ENCODE measurements around the gene SMIM23. TPM values are rescaled to one million over a fixed set of nuclear protein-coding genes. Genes with fewer than 3 reads are reported as not detected.

The SMIM23 gene
- total RNA-seq, 1 donor from 2014 or later: not detected

DNA sequence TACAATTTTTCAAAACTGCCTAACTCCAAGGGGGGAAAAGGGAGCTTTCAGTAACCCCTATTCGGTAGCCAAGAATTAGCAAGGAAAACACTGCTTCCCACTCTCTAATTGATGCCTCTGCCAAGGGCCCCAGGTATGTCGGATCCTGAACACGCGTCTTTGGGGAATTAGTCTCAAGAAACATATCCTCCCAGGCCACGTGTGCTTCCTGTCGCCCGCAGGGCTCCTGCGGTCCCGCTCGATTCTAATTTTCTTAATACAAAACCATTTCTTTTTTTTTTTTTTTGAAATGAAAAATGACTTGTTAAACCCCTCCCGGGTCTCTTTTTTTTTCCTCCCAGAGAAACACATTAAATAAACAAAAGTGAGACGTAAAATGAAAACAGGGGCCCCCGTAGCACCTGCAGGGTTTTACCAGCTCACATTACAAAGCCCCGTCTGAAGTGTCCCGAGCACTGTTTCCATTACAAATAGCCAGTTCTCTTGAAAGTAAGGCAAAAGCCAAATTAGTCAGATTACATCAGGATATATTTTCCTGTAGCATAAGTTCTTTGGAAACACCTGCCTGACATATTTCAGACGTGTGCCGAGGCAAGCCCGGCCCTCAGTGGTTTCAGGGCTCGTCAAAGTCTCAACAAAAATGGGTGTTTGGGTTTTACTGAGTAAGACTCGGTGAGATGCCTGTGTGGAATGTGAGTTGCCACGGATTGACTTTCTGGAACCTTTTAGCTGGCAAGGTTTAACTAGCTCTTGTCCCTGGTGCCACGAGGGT is 21.5 kb downstream of the SMIM23 start:
- DNase-seq (ENCODE audit: low spot score) (no peak), ATAC-seq (no peak)
- intact Hi-C loops (cut with DNase I): no loop called here

DNA sequence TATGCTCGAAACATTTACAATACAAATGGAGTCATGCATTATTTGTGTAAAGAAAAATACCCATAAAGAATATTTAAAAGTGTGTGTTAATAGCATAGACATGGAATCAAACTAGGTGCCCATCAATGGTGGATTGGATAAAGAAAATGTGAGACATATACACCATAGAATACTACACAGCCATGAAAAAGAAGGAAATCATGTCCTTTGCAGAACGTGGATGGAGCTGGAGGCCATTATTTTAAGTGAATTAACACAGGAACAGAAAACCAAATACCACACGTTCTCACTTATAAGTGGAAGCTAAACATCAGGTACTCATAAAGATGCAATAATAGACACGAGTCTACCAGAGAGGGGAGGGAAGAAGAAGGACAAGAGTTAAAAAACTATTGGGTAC is 22.8 kb downstream of the SMIM23 start:
- ATAC-seq (no peak), DNase-seq (ENCODE audit: low spot score) (no peak)
- intact Hi-C loops (cut with DNase I): no loop called here

DNA sequence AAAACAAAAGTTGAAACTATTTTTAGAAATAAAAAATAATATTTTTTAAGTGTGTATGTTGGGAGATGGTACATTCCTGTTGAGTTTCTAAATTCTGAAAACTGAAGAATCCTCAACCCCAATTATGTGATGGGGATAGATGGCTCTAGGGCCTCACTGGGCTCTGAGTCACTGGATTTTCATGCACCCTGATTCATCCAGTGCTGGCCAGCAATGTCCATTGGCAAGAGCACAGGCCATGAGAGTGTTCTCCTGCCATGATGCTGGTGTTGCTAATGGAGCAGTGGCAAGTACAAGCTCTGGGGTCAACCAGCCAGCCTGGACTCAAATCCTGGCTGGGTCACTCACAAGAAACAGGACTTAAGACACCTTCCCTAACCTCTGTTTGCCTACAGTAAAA is 23.3 kb downstream of the SMIM23 start:
- ATAC-seq: no peak

DNA sequence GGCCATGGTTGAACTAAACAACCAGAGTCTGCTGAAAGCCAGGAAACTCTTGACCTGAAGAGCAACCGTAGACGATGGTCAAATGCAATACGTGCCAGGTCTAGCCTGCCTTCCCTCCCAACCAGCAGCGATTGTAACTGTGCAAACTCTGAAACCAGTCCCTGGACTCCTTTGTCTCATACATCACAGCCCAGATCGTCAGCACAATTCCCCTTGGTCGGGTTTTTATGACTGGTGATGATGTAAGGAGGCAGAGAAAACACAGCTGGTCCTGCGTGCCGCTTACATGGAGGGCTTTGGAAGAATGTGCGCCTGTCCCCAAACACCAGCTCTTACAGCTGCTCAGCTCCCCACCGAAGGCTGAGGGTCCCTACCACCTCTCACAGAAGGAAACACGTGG is 24.6 kb downstream of the SMIM23 start:
- intact Hi-C loops (cut with DNase I): no loop called here
- DNase-seq (ENCODE audit: low spot score): no peak
- ATAC-seq: no peak

More for the DNA sequence above, 23.3 kb downstream of the SMIM23 start:
- intact Hi-C loops (cut with DNase I): no loop called here
- no peak for DNase-seq (ENCODE audit: low spot score)

DNA sequence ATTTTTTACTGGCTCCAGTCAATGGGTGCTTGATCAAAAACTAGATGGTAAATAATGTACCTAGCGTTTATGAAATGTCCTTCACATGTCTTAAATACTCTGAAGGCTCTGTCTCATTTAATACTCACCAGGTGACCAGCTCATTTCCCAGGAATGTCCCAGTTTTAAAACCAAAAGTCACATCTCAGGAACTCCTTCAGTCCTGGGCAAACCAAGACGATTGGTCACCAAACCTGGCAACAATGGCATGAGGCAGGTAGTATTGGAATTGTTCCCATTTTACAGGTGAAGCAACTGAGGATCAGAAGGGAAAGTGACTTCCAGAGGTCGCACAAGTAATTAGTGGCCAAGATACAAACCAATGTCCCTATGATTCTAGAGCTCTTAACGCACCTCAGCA is 27.7 kb downstream of the SMIM23 start:
- DNase-seq (ENCODE audit: low spot score) (no peak), ATAC-seq (no peak)
- intact Hi-C loops (cut with DNase I): no loop called here

DNA sequence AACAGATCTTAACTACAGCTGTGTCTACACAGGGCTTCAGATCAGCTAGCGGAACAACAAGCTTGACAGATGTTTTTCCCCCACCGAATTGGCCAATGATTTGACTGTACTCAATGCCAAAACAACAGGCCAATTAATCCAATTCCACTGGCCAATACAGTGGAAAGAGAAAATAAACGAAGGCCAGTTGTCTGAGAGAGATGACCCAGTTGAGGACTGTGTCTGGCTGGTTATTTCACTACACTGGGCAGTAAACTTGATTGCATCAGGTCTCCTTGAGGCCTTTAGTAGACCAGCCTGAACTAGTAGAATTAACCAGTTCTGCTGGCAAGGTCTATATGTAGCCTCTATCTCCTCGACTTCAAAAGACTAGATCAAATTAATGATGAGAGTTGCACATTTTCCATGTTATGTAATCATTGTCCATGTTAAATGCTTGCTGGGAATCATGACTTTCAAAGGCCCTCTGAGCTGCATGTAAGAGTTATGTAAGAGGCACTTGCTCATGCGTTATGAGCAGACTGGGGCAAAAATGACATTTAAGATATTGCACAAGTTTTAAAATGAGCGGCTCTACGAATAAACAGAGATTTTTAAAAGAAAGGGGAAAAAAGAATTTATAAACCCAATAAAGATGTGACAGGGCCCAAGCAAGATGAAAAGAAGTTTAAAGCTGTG is 28.3 kb downstream of the SMIM23 start:
- ATAC-seq: no peak
- intact Hi-C loops (cut with DNase I): no loop called here
- DNase-seq (ENCODE audit: low spot score): no peak

DNA sequence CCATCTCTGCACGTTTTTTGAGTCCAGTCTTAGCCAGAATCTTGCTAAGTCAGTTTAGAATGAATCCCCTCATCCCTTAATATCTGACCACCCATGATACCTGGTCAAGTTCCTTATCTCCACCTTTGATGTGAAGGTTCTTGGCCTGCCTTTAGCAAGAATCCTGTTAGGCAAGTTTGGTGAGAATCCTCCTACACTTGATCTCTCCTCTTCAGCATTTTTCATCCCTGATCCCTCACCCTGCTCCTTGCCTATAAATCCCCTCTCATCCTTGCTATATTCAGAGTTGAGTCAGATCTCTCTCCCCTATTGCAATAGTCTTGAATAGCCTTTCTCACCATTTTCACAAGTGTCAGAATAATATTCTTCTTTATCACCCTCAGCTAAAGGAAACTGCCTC is 31.0 kb downstream of the SMIM23 start:
- no peak for ATAC-seq
- DNase-seq (ENCODE audit: low spot score): no peak
- intact Hi-C loops (cut with DNase I): no loop called here

DNA sequence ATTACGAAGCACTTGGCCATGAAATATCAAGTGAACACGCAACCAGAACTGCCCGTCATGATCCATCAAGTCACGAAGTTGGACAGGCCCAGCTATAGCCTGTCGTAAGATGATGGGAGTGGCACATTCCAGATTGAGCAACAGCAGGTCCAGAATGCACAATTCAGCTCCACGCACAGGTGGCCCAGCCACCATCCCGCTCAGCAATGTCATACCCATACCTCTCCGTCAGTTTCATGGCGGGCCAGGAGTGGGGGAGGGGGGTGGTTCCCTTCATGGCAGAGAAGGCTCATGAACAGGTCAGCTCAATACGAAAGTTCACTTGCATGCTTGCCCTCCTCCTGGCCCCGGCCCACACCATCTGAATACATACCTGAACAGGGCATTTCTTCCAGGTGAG is 34.9 kb downstream of the SMIM23 start:
- intact Hi-C loops (cut with DNase I): no loop called here
- DNase-seq (ENCODE audit: low spot score) (no peak), ATAC-seq (no peak)

DNA sequence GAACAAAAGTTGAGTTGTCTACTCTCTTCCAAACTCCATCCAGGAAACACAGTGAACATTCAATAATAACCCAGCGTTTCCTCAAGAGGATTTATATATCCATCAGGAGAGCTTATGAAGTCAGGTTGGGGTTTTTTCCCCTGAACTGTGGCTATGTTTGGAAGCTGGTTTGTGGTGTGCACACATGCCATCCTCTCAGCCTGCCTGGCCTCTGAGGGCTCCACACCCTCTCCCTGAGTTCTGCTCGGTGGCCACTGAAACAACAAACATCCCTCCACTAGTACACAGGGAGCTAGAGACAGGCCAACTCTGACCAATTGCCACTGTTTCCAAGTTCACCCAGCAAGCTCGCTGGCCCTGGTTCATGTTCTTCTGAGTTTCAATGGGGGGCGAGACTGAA is 35.7 kb downstream of the SMIM23 start:
- ATAC-seq (no peak), DNase-seq (ENCODE audit: low spot score) (no peak)
- intact Hi-C loops (cut with DNase I): no loop called here

DNA sequence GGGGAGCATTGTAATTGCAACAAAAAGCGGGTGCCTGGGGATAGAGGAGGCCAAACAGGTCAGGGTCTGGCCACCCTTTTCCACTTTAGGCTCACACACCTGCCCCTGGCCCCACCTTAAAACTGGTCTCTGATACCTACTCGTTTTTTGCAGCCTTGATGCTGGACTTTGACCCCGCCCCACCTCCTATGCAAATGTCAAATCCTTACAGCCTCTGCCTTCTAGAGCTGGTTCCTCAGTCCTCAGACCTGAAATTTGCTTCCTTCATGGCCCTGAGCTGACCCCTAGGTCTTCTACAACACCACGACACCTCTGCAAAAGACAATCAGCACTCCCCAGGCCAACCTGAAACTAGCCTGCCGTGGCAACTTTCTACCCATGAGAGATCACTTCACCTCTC is 37.7 kb downstream of the SMIM23 start:
- no peak for ATAC-seq
- intact Hi-C loops (cut with DNase I): no loop called here
- no peak for DNase-seq (ENCODE audit: low spot score)

DNA sequence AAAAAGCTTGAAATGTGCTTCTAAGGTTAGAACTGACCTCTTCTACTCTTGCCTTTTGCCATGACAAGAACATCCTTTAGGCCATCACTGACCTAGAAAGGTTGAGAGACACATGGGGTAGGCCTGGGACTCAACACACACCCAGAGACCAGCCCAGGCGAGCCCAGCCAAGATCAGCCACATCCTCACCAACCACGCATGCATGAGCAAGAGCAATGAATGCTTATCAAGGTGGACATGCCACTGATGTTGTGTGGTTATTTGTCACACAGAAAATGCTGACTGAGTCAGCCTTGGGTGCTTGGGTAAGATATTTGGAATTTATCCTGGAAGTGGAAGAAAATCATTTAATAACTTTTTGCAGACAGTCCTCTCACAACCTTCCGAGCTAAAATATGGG is 39.4 kb downstream of the SMIM23 start:
- no peak for DNase-seq (ENCODE audit: low spot score)
- ATAC-seq: no peak
- intact Hi-C loops (cut with DNase I): no loop called here

DNA sequence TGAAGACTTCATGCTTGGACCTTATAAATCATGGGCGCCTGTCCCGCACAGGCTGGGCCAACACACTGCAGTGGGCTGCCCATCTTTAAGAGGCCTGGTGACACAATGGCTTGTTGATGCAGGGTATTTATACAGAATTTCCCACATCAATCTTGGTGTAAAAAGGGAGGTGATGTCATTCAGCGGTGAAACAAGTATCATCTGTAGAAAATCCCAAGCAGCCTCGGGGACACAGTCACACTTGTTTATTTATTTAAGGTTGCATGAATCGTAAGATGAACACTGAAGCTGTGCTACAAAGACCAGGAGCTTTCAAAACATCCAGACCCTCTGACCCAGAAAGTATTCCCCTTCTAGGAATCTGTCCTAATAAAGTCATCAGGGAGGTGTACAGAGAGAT is 40.5 kb downstream of the SMIM23 start:
- DNase-seq (ENCODE audit: low spot score) (no peak), ATAC-seq (no peak)
- intact Hi-C loops (cut with DNase I): no loop called here

DNA sequence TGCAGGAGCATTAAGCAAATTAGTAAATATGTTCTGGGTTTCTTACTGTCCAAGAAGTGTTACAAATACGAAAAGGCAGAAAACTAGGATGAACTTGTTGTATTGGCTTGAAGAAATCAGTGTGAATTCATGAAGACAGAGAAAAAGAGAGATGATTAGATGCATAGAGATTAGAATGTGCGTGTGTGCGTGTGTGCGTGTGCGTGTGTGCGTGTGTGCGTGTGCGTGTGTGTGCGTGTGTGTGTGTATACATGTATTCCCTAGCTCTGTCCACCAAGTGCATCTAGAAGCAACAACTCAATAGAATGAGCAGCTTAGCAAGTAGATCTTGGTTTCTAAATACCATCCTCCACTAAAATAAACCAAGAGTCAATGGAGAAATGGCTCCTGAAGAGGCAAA is 41.5 kb downstream of the SMIM23 start:
- DNase-seq (ENCODE audit: low spot score): no peak
- intact Hi-C loops (cut with DNase I): no loop called here
- ATAC-seq: no peak

DNA sequence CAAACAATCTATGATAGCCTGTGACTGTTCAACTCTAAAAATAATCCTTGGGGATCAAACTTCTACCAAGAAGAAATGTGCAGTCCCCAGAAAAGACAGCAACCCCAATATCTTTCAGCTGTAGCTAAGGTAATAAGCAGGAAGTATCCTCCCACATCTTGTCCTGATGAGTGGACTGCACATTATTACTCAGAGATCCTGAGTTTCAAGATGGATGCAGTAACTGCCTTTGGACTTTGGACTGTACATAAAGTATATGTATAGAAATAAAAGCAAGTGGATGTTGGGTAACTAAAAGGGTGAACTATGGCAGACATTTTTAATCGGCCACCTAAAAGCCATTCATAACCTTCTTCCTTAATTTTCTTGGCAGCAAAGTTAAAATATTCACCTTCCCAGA is 45.1 kb downstream of the SMIM23 start:
- intact Hi-C loops (cut with DNase I): no loop called here
- DNase-seq (ENCODE audit: low spot score) (no peak), ATAC-seq (no peak)

DNA sequence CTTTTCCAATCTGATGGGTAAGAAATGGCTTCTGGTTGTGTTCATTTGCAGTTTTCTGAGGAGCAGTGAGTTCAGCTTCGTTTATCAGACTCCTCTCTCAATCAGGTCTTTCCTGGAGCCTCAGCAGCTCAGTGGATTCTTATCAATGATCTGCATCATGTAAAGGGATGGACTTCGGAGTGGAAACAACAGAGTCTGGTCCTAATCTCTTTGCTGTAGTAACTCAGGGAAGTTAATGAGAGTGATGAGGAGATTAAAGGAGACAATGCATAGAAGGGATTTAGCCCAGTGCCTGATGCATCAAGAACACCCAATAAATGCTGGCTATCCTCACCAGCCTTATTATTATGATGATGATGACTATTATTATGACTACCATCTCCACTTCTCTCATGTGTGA is 47.2 kb downstream of the SMIM23 start:
- ATAC-seq: no peak
- intact Hi-C loops (cut with DNase I): no loop called here
- no peak for DNase-seq (ENCODE audit: low spot score)

DNA sequence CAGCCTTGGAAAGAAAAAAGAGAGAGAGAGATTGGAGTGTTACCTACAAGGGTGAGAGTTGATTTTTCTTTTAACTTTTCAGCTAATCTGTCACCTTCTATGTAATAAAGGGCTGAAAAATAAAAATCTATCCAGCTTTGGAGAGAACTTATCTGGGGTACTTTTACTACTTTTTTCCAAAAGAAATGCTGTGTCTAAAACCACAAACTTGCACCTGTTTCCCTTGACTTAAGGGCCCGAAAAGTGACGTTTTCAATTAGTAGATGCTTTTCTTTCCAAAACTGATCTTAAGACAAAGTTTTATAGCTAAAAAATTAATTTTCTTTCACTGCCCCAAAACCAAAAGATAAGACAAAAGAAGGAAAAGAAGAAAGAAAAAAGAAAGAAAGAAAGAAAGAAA is 48.8 kb downstream of the SMIM23 start:
- intact Hi-C loops (cut with DNase I): no loop called here
- ATAC-seq: no peak

DNA sequence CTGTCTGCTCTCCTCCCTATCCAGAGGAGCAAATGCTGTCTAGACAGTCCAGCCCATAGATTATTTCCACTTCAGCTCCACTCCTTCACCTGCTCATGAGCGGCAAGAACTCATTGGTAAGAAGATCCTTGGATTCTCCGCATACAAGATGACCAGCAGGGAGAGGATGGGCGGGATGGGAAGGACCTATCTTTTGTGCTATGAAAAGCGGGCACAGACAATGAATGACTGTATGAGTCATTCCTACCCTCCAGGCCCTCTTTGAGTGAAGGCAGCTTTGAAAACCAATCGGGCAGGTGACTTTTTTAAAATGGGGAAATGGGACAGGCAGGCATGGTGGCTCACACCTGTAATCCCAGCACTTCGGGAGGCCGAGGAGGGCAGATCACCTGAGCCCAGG is 49.4 kb downstream of the SMIM23 start:
- ATAC-seq (no peak), DNase-seq (ENCODE audit: low spot score) (no peak)
- intact Hi-C loops (cut with DNase I): no loop called here

More for the DNA sequence above, 48.8 kb downstream of the SMIM23 start:
- no peak for DNase-seq (ENCODE audit: low spot score)

DNA sequence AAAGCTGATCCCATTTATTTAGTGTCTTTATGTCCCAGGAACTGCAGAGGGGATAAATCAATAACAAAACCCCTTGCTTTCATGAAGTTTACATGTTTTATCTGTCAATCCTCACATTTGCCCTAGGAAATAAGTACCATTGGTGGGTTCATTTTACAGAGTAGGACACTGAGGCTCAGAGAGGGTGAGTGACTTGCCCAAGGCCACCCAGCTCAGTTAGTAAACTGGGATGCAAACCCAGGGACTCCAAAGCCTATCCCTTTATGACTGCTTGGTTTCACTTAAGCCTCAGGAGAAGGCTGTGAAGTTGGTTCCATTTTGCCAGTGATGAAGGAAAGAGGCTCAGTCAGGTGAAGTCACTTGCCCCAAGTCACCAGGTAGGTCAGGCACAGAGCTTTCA is 51.9 kb downstream of the SMIM23 start:
- ATAC-seq: no peak
- intact Hi-C loops (cut with DNase I): no loop called here
- no peak for DNase-seq (ENCODE audit: low spot score)

DNA sequence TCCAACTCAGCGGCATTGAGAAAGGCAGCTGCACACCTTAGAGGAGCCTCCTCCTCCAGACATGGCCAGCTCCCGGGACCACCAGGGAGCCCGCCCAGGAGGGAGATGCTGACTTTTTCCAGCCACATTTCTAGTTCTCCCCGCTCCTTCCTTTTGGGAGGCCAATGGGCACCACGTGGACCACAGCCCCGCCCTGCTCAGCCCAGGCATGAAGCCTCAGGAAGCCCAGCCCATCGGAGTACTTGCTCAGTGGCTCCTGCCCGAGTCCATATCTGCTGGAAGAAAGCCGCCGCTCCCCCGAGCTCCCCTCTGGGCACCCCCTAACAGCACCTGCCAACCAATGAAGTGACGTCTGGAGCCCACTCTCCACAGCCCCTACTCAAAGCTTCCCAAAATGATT is 52.4 kb downstream of the SMIM23 start:
- DNase-seq (ENCODE audit: low spot score) (no peak), ATAC-seq (no peak)
- intact Hi-C loops (cut with DNase I): no loop called here

DNA sequence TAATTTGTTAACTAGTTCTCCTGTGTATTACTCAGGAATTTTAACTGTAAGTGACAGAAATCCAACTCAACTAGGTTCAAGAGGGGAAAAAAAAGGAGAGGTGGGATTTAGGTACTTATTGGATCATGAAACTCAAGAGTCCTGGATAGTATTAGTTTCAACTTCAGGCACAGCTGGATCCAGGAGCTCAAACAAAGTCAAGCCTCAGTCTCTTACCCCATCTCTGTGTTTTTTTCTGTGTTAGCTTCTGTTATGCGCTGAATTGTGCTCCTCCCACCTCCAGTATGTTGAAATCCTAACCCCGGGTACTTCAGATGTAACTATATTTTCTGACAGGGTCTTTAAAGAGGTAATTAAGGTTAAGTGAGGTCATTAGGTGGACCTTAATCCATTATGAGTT is 53.5 kb downstream of the SMIM23 start:
- DNase-seq (ENCODE audit: low spot score) (no peak), ATAC-seq (no peak)
- intact Hi-C loops (cut with DNase I): no loop called here

DNA sequence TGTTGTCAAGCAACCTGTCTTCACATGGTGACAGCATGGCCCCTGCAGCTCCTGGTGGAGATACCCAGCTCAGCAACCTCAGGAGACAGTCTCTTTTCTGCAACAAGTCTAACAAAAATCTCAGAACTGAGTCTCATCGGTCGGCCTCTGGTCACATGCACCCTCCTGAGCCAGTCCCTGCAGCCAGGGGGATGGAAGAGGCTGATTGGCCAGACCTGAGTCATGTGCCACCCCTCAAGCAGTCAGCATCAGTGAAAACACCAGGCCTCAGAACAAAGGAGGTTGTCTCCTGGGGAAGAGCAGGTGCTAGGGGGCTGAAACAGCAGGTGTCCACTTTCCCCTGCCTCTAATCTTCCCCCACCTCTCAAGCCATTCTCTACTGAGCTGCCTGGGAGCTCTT is 54.4 kb downstream of the SMIM23 start:
- intact Hi-C loops (cut with DNase I): no loop called here
- ATAC-seq: no peak
- DNase-seq (ENCODE audit: low spot score): no peak

Data from sciatic nerve (tissue), 2 donors.